Epithelial cell of esophagus (primary cell): ENCODE measurements around the gene MMEL1.
A peak's percentile ranks its signal among the peaks of the same experiment; 100 is the strongest.

Experiments used
- DNase-seq: peaks from one replicate; pipeline ENCODE4 v3.0.0; 2010; ENCODE audit warnings: low read depth
- H3K4me3 ChIP-seq: 2 replicates; pipeline ENCODE4 v1.5.1; 2011; ENCODE audit warnings: mild to moderate bottlenecking, low read length, control low read depth
- TF ChIP-seq, protein P1 (sequence below): IDR thresholded peaks from 2 replicates; pipeline ENCODE4 v1.5.1; 2011; ENCODE audit warnings: low read depth, mild to moderate bottlenecking, low read length, control low read depth, inconsistent platforms; ENCODE audit not compliant: insufficient read depth; ENCODE audit errors: missing control alignments

The MMEL1 gene

DNA sequence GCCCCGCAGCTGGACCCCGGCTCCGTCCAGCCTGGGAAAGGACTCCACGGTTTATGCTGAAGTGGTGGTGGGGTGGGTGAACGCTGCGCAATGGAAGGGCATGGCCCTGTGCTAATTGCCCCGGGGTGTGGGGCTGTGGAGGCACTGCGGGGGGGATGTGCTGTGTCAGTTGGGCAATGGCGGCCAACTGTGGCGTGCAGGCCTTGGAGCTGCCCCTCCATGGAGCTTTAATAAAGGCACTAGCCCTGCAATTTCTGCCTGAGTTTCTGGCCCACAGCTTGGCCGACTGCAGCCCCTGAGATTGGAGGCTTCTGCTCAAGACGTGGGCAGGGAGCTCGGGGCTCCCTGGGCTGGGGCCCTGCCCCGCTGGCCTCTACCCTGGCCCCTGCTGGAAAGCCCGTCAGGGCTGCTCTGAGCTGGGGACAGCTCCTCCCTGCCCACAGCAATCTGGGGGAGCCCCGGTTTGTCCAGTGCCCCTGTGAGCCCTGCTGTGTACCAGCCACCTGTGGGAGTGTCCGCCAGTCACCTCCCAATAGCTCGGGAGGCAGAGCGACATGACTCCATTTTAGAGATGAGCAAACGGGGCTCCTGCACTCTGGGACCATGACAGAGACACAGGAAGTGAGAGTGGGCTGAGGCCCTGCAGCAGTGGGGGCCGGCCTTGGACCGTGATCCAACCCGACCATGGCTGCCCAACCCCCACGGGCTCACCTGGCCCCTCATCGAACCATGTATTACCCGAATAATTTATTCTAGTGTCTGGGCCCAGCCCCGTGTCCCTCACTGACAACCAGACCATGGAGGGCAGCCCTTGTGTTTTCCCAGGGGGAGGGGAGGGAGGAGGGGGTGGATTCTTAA, 85.4 kb downstream of the MMEL1 start:
- peak overlapping the region; percentile 45 for H3K4me3 ChIP-seq
- DNase-seq, result no peak
- TF ChIP-seq, protein P1, sequence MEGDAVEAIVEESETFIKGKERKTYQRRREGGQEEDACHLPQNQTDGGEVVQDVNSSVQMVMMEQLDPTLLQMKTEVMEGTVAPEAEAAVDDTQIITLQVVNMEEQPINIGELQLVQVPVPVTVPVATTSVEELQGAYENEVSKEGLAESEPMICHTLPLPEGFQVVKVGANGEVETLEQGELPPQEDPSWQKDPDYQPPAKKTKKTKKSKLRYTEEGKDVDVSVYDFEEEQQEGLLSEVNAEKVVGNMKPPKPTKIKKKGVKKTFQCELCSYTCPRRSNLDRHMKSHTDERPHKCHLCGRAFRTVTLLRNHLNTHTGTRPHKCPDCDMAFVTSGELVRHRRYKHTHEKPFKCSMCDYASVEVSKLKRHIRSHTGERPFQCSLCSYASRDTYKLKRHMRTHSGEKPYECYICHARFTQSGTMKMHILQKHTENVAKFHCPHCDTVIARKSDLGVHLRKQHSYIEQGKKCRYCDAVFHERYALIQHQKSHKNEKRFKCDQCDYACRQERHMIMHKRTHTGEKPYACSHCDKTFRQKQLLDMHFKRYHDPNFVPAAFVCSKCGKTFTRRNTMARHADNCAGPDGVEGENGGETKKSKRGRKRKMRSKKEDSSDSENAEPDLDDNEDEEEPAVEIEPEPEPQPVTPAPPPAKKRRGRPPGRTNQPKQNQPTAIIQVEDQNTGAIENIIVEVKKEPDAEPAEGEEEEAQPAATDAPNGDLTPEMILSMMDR, result no peak

DNA sequence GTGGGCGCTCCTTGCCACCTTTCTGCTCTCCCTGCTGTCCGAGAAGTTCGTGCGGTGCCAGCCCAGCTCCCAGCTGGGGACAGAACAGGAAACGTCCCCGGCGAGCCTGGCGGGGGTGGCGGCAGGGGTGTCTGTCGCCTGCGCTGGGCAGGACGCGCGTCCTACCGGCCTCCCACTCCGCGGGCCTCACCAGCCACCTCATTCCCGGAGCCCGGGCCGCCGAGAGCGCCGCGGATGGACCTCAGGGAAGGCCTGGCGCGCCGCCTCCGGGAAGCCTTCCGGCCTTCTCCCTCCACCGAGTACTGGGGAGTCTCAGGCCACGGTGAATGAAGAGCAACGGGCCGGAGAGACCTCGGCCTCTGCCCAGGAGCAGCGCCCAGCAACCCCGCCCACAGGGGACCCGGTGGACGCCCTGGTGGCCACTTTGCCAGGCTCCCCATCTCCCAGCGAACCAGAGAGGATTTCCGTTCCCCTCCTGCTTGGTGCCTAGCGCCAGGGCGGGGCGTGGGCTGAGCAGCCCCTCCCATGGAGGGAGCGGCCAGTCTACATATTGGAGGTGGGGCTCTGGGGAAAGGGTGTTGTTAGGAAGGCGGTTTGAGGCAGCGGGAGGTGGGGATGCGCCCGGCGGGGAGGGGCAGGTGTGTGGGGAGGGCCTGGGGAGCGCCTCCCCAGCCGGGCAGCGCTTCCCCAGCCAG, 86.2 kb downstream of the MMEL1 start:
- TF ChIP-seq, protein P1, result no peak
- DNase-seq, result peak; percentile 85
- H3K4me3 ChIP-seq, result peak overlapping the region; percentile 45

DNA sequence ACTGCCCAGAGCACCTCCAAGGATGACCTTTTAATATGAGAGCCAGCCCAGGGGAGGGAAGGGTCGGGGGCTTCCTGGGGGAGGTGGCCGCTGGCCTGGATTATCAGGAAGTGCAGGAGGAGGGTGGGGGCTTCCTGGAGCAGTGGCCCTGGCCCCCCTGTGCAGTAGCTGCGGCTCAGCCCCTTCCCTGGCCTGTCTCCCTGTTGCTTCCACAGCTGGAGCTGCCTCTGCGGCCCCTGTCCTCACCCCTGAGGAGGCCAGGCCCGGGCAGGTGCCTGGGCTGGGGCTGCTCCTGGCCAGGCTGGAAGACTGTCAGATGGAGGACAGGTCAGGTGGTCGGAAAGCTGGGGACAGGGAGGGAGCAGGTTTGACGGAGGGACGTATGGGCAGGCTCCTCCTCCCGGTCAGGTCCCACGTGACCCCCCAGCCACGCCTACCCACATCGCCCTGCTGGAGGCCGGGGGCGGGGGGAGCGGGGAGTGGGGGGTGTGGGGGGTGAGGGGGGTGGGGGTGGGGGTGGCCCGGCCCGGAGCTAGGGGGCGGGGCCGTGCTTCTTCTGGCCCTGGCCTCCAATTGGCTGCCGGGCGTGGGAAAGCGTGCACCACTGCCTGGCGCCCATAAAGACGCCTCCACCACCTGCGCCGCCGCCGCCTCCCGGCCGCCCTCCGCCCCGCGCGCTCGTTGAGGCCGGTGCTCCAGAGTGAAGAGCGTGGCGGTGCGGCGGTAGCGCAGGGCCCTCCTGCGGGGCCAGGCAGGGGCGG, 86.9 kb downstream of the MMEL1 start:
- TF ChIP-seq, protein P1, result no peak
- DNase-seq, result peak; percentile 64
- H3K4me3 ChIP-seq, result peak overlapping the region; percentile 45

DNA sequence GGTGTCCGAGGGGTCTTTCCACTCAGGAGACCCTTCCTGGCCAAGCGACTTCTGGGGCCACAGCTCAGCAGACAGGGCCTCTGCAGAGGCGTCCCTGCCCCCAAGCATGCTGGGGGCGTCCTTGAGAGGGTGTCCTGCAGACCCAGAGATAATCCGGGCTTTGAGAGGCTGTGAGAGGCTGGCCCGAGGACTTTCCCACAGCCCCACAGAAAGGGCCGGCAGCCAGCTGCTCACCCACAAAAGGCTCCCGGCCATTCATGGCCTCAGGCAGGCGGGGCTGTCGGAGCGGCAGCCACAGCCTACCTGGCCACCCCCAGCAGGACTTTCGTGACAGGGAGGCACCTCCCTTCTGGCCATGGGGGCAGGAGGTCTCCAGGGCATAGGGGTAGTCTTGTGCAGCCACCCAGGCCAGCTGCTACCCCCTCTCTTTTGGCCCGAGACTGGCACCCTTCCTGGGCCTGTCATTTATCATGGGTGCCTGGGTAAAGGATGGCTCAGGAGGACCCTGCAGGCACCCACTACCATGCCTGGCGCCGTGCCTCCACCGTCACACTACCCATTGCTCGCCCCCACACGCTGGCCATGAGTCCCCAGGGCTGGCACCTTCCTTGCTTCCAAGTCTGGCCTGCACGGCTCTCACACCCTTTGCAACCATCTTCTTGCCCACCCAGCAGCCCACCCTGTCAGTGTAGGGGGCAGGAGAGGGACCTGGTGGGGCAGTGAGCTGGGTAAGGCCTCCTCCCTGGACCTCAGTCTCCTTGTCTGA, 87.8 kb downstream of the MMEL1 start:
- DNase-seq, result no peak
- TF ChIP-seq, protein P1, result no peak
- H3K4me3 ChIP-seq, result no peak overlapping the region

DNA sequence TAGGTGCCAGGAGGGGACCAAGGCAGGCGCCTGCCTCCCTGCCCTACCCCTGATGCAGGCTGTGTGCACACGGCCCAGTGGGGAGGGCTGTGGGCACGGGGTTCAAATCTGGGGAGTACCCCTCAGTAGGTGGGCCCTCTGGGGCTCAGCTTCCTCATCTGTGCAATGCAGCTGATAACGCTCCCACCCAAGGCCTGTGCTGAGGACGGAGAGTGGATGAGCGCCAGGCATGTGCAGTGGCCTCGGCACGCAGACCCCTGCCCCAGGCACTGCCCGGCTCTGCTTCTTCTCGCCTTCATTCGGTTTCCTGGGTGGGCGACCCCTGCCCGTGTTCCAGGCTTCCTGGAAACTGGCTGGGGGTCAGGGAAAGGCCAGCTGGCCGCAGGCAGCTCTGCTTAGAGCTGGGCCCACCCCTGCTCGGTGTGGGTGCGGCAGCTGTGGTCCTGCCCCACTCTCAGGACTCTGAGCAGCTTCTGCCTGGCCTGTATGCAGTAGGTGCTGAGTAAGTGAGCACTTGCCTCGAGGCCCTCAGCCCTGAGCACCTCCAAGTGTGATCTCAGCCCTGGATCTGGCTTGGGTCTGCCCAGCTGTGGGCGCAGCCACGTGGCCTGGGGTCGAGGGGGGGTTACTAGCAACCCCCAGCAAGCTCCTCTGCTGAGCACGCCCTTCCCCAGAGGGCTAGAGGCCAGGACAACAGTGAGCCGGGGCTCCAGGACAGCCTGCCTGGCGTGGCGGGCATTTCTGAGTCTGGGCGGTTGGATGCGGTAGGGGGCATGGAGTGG, 88.5 kb downstream of the MMEL1 start:
- TF ChIP-seq, protein P1, result no peak
- no peak for DNase-seq
- H3K4me3 ChIP-seq, result no peak overlapping the region

DNA sequence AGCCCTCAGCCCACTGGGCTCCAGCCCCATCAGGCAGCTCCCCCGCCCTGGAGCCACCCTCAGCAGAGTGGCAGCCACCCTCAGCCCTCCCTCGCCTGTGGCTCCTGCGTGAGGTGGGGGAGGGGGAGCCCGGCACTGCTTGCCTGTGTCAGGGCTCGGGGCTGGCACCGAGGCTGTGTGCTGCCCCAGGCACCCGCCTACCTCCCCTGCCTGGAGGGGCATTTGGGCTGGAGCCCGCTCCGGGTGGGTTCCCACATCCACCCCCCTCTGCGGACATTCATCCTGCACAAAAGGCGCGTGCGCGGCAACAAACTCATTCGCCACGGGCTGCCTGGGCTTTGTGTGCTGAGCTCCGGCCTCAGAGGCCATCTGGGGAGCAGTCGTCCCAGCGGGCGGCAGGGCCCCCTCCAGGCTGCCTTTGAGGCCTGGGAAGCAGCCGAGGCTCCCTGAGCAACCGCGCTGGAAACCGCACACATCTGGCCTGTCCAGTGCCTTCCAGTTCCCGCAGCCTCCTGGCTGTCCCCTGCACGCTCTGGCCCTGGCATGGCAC, 89.2 kb downstream of the MMEL1 start:
- TF ChIP-seq, protein P1, result no peak
- H3K4me3 ChIP-seq, result no peak overlapping the region
- DNase-seq, result no peak
